K562 (cell line): ENCODE measurements around the gene CTCFL.

Experiments used
- BCLAF1 ChIP-seq, 2 experiments: fragments of 450-650 bp in 1 of 2; IDR thresholded peaks; 2 replicates each; pipeline ENCODE4 v1.6.1; 2011 to 2017; ENCODE audit warnings: low read depth in 2 of 2, antibody characterized with exemption in 1 of 2, borderline replicate concordance in 1 of 2, low read length in 1 of 2, mild to moderate bottlenecking in 1 of 2, mixed read lengths in 1 of 2; ENCODE audit not compliant: control insufficient read depth in 1 of 2
- HDAC2 ChIP-seq: fragments of 450-650 bp; IDR thresholded peaks from 2 replicates; pipeline ENCODE4 v1.6.1; 2016; ENCODE audit warnings: mild to moderate bottlenecking
- MBD1 ChIP-seq: fragments of 250-450 bp; sonication (Bioruptor Pico); IDR thresholded peaks from 2 replicates; pipeline ENCODE4 v1.8.0; 2022; ENCODE audit warnings: inconsistent platforms
- NFE2L1 ChIP-seq: fragments of 450-650 bp; IDR thresholded peaks from 2 replicates; pipeline ENCODE4 v1.6.1; 2016; ENCODE audit warnings: missing genetic modification characterization, low read depth, mild to moderate bottlenecking, missing compliant biosample characterization, moderate library complexity, borderline replicate concordance

- no peak for TF ChIP-seq NFE2L1 (tag)
- no peak for TF ChIP-seq BCLAF1 (IDR thresholded peaks at IDR 0.05; ENCODE audit: borderline replicate concordance in 1 of 2, control insufficient read depth in 1 of 2, low read depth in 2 of 2, low read length in 1 of 2)
- TF ChIP-seq HDAC2: no peak
- no peak for TF ChIP-seq MBD1 (CRISPR knock-in tag)
These were observed 16.1 kb downstream of the CTCFL start for GRCh38 chr20:57508831-57509230.
